ENCODE results near the gene SUMF2. TPM values are rescaled to one million over a fixed set of nuclear protein-coding genes. Genes with fewer than 3 reads are reported as not detected.

Gene SUMF2
- total and polyA plus RNA-seq, 2 donors (not counting 3 experiments of a cell fraction or from before 2014, with no cell fraction given), result 91.3 to 110 TPM

DNA sequence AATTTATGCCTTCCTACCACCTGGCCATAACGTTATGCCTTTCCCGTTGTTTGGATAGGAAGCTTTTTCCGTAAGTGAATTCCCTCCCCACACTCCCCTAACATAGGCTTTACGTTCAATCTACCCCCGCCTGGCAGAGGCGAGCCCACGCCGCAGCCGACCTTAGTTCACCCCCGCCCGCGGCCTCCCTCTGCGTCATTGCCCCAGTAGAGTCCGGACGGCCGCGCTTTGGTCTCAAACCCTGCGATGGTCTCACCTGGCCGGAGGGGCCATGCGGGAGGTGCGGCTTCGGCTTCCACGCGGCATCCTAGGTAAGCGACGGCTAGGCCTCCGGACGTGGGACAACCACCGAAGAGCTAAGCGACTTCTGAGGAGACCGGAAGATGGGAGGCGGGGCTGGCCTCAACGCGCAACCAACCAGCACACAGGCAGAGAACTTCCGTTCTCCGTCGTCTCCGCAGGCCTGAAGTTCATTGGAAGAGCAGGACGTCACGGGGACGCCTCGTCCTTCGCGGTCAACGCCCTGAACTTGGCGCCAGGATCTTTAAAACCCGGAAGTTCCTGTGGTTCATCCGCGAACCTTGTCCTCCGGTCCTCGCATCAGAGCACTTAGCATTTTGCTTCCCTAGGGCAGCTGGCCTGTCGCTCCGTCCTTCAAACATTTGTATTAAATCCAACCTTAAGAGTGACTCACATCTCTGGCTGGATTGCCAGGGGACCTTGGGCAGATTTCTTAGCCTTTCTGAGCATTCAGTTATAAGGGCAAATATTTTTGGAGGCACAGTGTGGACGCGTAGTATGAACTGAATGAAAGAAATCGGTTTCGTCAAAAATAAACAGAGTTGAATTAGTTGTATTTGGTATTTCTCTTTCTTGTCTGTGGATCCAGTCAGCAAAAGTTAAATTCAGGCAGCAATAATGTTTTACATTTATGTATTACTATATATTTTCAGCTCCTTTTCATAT is 42.3 kb downstream of the SUMF2 start, which contains the start of gene CHCHD2:
CHCHD2 (minus strand) TSS at position 369 of the 966 bp plus-strand sequence; CDS start at position 306, 63 bp downstream.
- peak within 1 kb of the TSS; percentile 76 for H3K4me2 ChIP-seq (ENCODE audit: insufficient read depth, low read length)
- H3K9me1 ChIP-seq (replicated peaks; ENCODE audit: control insufficient read depth, extremely low read depth, insufficient read depth, low read length), result no peaks in the 10 kb centered on the region
- H4K20me1 ChIP-seq (replicated peaks; ENCODE audit: control insufficient read depth, extremely low read depth, insufficient read depth, low read length), result no peaks in the 10 kb centered on the region
- intact Hi-C loops (cut with micrococcal nuclease) (loop anchor here (1.0 to 10.0 kb wide), 5 partner anchors 28 to 742 kb away; partner anchors contain the start of genes LANCL2, SUMF2 and VOPP1), dilution Hi-C loops (cut with MboI; ENCODE audit: extremely low pct_ligation_motif_present, low sequenced_read_pairs) (no loop called here)
- peak within 1 kb of the TSS; percentile 77 for H3K27ac ChIP-seq (ENCODE audit: insufficient read depth, low read depth, low read length)
- POLR2A ChIA-PET, result interaction anchor here (0.6 to 1.6 kb wide), 4 partner anchors 13 to 105 kb away, joined by 3 to 7 read pairs (median 5); partner anchors contain the start of genes CCT6A, PHKG1 and PSPH
- H3K27me3 ChIP-seq (ENCODE audit: control insufficient read depth in 2 of 2, insufficient read depth in 2 of 2, low read length in 2 of 2), result no peaks in the 10 kb centered on the region
- TSS peak; percentile 93 for BruUV-seq (replicated peaks)
- peaks cover 4% of the 10 kb centered on the region for H3K4me1 ChIP-seq (ENCODE audit: control insufficient read depth, extremely low read depth, insufficient read depth, low read length)
- H3K9ac ChIP-seq (replicated peaks; ENCODE audit: extremely low read depth, insufficient read depth, low read length), result peak within 1 kb of the TSS; percentile 93
- peak; percentile 98 for FAIRE-seq
- peaks cover 6 to 12% of the 10 kb centered on the region in 2 experiments for H3K36me3 ChIP-seq (ENCODE audit: control insufficient read depth in 2 of 2, extremely low read depth in 1 of 2, insufficient read depth in 2 of 2, low read length in 2 of 2)
- CTCF ChIA-PET, result interaction anchor here (0.8 to 2.6 kb wide), 5 partner anchors 8 to 465 kb away, joined by 3 to 19 read pairs (median 5); partner anchors contain the start of gene PHKG1
- peak within 1 kb of the TSS; percentile 92 for H2AFZ ChIP-seq (ENCODE audit: low read depth, low read length)
- no peak for TF ChIP-seq EZH2 (IDR thresholded peaks at IDR 0.05; ENCODE audit: borderline replicate concordance, low read depth, low read length, severe bottlenecking)
- peak; percentile 70 for TF ChIP-seq POLR2A (IDR thresholded peaks at IDR 0.05; ENCODE audit: low read depth, low read length)
- no peak for TF ChIP-seq JUN (IDR thresholded peaks at IDR 0.05; ENCODE audit: borderline replicate concordance, insufficient read depth, insufficient read length, low read depth)
- TF ChIP-seq FOS (IDR thresholded peaks at IDR 0.05; ENCODE audit: borderline replicate concordance, insufficient read depth, low read length), result no peak
- TF ChIP-seq MYC (IDR thresholded peaks at IDR 0.05; ENCODE audit: low read depth, low read length), result peak; percentile 15
- DNase-seq (ENCODE audit: low read depth, low spot score), result peak; percentile 98
- peak within 1 kb of the TSS; percentile 54 to 87 (median 86) for H3K4me3 ChIP-seq (replicated peaks in 1 of 3; ENCODE audit: insufficient read depth in 1 of 3, low read depth in 1 of 3, low read length in 3 of 3)
- no peaks in the 10 kb centered on the region for H3K9me3 ChIP-seq (replicated peaks; ENCODE audit: control insufficient read depth, insufficient read depth, low read length)
- H3K79me2 ChIP-seq (ENCODE audit: control insufficient read depth, insufficient read depth, low read length), result peaks cover 26% of the 10 kb centered on the region

DNA sequence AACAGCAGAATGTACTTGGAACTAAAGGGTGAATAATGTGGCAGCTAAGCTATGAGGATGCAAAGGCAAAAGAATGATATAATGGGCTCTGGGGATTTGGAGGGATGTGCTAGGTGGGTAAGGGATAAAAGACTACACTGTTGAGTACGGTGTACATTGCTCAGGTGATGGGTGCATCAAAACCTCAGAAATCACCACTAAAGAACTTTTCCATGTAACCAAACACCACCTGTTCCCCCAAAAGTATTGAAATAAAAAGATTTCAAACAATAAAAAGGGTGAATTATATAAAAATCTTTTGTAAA is 43.8 kb downstream of the SUMF2 start:
- DNase-seq (ENCODE audit: low read depth, low spot score) (no peak), FAIRE-seq (no peak)
- Histone ChIP-seq H3K79me2 (ENCODE audit: control insufficient read depth, insufficient read depth, low read length) (peaks cover 26% of the 10 kb centered on the region), H2AFZ (ENCODE audit: low read depth, low read length) (no peak overlapping the region), H3K9me1 (replicated peaks; ENCODE audit: control insufficient read depth, extremely low read depth, insufficient read depth, low read length) (no peaks in the 10 kb centered on the region), H3K9me3 (replicated peaks; ENCODE audit: control insufficient read depth, insufficient read depth, low read length) (no peaks in the 10 kb centered on the region), H3K4me3 (replicated peaks in 1 of 3; ENCODE audit: insufficient read depth in 1 of 3, low read depth in 1 of 3, low read length in 3 of 3) (no peak overlapping the region), H4K20me1 (replicated peaks; ENCODE audit: control insufficient read depth, extremely low read depth, insufficient read depth, low read length) (no peaks in the 10 kb centered on the region), H3K36me3 (ENCODE audit: control insufficient read depth in 2 of 2, extremely low read depth in 1 of 2, insufficient read depth in 2 of 2, low read length in 2 of 2) (peaks cover 6% of the 10 kb centered on the region in 2 experiments), H3K9ac (replicated peaks; ENCODE audit: extremely low read depth, insufficient read depth, low read length) (no peak overlapping the region), H3K27ac (ENCODE audit: insufficient read depth, low read depth, low read length) (no peak overlapping the region), H3K27me3 (ENCODE audit: control insufficient read depth in 2 of 2, insufficient read depth in 2 of 2, low read length in 2 of 2) (no peaks in the 10 kb centered on the region), H3K4me2 (ENCODE audit: insufficient read depth, low read length) (no peak overlapping the region), H3K4me1 (ENCODE audit: control insufficient read depth, extremely low read depth, insufficient read depth, low read length) (peaks cover 4% of the 10 kb centered on the region)
- TF ChIP-seq POLR2A (IDR thresholded peaks at IDR 0.05; ENCODE audit: low read depth, low read length) (no peak), FOS (IDR thresholded peaks at IDR 0.05; ENCODE audit: borderline replicate concordance, insufficient read depth, low read length) (no peak), JUN (IDR thresholded peaks at IDR 0.05; ENCODE audit: borderline replicate concordance, insufficient read depth, insufficient read length, low read depth) (no peak), GATA2 (IDR thresholded peaks at IDR 0.05; ENCODE audit: insufficient read depth, insufficient read length, low read depth, low read length) (no peak), EZH2 (IDR thresholded peaks at IDR 0.05; ENCODE audit: borderline replicate concordance, low read depth, low read length, severe bottlenecking) (no peak), POLR2AphosphoS5 (IDR thresholded peaks at IDR 0.05; ENCODE audit: insufficient read depth, low read depth, low read length) (no peak), MYC (IDR thresholded peaks at IDR 0.05; ENCODE audit: low read depth, low read length) (no peak)
- TF ChIP-seq, protein P1, sequence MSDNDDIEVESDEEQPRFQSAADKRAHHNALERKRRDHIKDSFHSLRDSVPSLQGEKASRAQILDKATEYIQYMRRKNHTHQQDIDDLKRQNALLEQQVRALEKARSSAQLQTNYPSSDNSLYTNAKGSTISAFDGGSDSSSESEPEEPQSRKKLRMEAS (IDR thresholded peaks at IDR 0.05; ENCODE audit: insufficient read depth, insufficient read length), result no peak
- TF ChIP-seq, protein P2, sequence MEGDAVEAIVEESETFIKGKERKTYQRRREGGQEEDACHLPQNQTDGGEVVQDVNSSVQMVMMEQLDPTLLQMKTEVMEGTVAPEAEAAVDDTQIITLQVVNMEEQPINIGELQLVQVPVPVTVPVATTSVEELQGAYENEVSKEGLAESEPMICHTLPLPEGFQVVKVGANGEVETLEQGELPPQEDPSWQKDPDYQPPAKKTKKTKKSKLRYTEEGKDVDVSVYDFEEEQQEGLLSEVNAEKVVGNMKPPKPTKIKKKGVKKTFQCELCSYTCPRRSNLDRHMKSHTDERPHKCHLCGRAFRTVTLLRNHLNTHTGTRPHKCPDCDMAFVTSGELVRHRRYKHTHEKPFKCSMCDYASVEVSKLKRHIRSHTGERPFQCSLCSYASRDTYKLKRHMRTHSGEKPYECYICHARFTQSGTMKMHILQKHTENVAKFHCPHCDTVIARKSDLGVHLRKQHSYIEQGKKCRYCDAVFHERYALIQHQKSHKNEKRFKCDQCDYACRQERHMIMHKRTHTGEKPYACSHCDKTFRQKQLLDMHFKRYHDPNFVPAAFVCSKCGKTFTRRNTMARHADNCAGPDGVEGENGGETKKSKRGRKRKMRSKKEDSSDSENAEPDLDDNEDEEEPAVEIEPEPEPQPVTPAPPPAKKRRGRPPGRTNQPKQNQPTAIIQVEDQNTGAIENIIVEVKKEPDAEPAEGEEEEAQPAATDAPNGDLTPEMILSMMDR (IDR thresholded peaks at IDR 0.05; ENCODE audit: extremely low read depth in 1 of 2, insufficient read depth in 1 of 2, low read depth in 1 of 2, low read length in 2 of 2), result no peak
- ChIA-PET CTCF (no interaction called here), POLR2A (no interaction called here)
- intact Hi-C loops (cut with micrococcal nuclease) (loop anchor here (2.0 to 10.0 kb wide), 3 partner anchors 29 to 743 kb away; partner anchors contain the start of genes LANCL2 and VOPP1), dilution Hi-C loops (cut with MboI; ENCODE audit: extremely low pct_ligation_motif_present, low sequenced_read_pairs) (no loop called here)
- BruUV-seq (replicated peaks), result no TSS peak
